ENCODE results near the gene ABHD16B. TPM values are rescaled to one million over a fixed set of nuclear protein-coding genes. Genes with fewer than 3 reads are reported as not detected.

Gene ABHD16B
- total RNA-seq, 1 experiment from 2014 or later = 0.24 TPM

DNA sequence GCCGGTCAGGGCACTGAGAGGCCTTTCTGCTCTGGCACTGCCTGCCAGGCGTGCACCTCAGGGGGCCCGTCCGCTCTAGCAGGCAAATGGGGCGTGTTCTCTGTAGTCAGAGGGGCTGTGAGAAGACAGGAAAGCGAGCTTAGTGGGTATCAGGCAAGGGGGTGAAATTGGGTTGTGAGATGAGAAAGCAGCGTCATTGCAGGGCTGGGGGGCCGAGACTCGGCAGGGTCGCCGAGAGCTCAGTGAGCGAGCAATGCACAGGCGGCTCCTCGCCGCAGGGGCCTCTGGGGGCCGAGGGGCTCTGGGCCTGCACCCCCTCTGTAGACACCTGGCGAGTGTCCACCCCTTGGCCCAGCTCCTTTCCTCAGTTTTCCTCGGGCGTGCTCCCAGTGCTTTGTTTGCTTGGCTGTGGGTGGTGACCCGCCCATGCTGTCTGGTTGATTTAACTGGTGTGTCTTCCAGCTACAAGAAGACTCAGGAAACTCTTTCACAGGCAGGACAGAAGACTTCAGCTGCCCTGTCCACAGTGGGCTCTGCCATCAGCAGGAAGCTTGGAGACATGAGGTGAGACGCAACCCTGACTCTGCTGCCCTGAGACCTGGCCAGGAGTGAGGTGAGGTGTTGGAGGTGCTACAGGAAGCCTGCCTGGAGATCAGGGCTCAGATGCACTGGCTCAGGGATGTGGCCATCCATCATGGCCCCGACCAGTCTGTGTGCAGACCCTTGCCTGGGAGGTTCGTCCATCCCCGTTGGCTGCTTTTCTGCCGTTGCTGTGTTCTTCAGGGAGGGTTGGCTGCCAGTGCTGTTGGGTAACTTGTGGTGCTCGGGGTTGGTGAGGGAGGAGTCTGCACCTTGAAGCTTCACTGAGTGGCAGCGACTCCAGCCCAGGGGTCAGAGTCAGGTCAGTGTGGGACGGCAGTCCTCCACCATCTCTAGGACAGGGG lies 21.2 kb downstream of the ABHD16B start:
- Mint-ChIP-seq H3K36me3 (ENCODE audit: insufficient read depth, unreplicated experiment) (peaks cover 85% of the 10 kb centered on the region), H3K4me1 (ENCODE audit: low read depth, unreplicated experiment) (no peaks in the 10 kb centered on the region), H3K27ac (ENCODE audit: unreplicated experiment) (no peak overlapping the region), H3K9me3 (ENCODE audit: low read depth, unreplicated experiment) (no peaks in the 10 kb centered on the region), H3K4me3 (ENCODE audit: low read depth, unreplicated experiment) (no peak overlapping the region), H3K27me3 (ENCODE audit: unreplicated experiment) (no peaks in the 10 kb centered on the region)
- intact Hi-C loops (cut with micrococcal nuclease; ENCODE audit: unreplicated experiment) = no loop called here
- DNase-seq = no peak
- no TSS peak for BruUV-seq (replicated peaks)
- TF ChIP-seq, protein P1, sequence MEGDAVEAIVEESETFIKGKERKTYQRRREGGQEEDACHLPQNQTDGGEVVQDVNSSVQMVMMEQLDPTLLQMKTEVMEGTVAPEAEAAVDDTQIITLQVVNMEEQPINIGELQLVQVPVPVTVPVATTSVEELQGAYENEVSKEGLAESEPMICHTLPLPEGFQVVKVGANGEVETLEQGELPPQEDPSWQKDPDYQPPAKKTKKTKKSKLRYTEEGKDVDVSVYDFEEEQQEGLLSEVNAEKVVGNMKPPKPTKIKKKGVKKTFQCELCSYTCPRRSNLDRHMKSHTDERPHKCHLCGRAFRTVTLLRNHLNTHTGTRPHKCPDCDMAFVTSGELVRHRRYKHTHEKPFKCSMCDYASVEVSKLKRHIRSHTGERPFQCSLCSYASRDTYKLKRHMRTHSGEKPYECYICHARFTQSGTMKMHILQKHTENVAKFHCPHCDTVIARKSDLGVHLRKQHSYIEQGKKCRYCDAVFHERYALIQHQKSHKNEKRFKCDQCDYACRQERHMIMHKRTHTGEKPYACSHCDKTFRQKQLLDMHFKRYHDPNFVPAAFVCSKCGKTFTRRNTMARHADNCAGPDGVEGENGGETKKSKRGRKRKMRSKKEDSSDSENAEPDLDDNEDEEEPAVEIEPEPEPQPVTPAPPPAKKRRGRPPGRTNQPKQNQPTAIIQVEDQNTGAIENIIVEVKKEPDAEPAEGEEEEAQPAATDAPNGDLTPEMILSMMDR (IDR thresholded peaks at IDR 0.05; ENCODE audit: unreplicated experiment) = no peak
- CTCF ChIA-PET = interaction anchor here (0.6 kb wide), 1 partner anchor 264 kb away, joined by 3 read pairs; no protein-coding TSS in a partner anchor

DNA sequence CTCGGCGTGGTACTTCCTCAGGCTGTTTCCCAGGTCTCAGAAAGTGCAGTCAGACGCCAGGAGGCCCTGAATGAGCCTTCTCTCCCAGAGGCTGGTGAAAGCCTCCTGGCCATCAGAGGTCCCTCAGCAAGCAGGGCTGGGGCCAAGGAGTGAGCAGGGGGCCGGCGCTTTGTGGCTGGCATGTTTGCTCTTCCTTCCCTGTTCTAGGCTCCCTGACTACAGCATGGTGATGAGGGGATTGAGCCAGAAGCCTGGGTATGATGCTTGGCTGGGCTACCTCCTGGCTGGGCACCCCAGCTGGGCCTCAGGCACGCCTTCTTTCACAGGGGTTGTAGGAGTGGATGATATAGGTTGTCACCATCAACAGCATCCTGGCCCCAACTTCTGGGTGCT lies 21.9 kb downstream of the ABHD16B start:
- H3K36me3 Mint-ChIP-seq (ENCODE audit: insufficient read depth, unreplicated experiment) = peaks cover 85% of the 10 kb centered on the region
- H3K27me3 Mint-ChIP-seq (ENCODE audit: unreplicated experiment) = no peaks in the 10 kb centered on the region
- H3K9me3 Mint-ChIP-seq (ENCODE audit: low read depth, unreplicated experiment) = no peaks in the 10 kb centered on the region
- no peaks in the 10 kb centered on the region for H3K4me1 Mint-ChIP-seq (ENCODE audit: low read depth, unreplicated experiment)
- TF ChIP-seq, protein P1 (IDR thresholded peaks at IDR 0.05; ENCODE audit: unreplicated experiment) = no peak
- CTCF ChIA-PET = interaction anchor here (0.6 kb wide), 1 partner anchor 264 kb away, joined by 3 read pairs; no protein-coding TSS in a partner anchor
- no peak for DNase-seq
- H3K27ac Mint-ChIP-seq (ENCODE audit: unreplicated experiment) = no peak overlapping the region
- no peak overlapping the region for H3K4me3 Mint-ChIP-seq (ENCODE audit: low read depth, unreplicated experiment)
- intact Hi-C loops (cut with micrococcal nuclease; ENCODE audit: unreplicated experiment) = no loop called here
- BruUV-seq (replicated peaks) = no TSS peak

DNA sequence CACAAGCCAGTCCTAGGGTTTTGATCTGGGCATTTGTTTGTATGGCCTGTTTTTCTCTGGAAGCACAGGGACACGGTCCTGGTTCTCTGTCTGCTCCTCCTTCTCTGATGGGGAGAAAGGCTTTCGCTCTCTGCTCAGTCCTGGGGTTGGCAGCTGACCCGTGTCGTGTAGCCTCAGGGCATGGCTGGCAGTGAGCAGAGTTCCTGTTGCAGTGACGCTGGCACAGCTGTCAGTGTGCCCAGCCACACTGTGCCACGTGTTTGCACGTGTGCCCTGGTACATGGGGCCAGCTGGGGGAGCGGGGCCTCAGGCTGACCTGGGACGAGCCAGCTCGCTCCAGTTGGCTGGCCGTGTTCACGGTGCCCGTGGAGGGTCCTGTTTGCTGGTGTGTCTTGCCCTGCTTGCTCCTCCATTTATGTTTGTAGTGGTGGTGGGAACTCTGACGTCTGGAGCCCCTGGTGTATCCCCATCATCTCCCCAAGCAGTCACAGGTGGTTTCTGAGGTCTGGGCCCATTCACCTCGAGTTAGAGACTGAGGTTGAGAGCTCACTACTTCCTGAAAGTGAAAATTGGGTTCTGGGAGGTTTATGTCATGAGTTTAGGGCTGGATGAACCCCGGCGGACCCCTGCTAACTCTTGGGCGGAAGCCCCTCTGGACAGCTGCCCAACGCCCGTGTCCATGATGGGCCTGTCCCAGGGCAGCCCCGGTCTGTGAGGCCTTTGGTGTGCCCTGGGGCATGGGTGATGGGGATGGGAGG lies 23.4 kb downstream of the ABHD16B start:
- CTCF ChIA-PET = no interaction called here
- Mint-ChIP-seq H3K36me3 (ENCODE audit: insufficient read depth, unreplicated experiment) (peaks cover 87% of the 10 kb centered on the region), H3K27ac (ENCODE audit: unreplicated experiment) (peak overlapping the region; percentile 17), H3K4me1 (ENCODE audit: low read depth, unreplicated experiment) (peaks cover 9% of the 10 kb centered on the region), H3K27me3 (ENCODE audit: unreplicated experiment) (no peaks in the 10 kb centered on the region), H3K4me3 (ENCODE audit: low read depth, unreplicated experiment) (no peak overlapping the region), H3K9me3 (ENCODE audit: low read depth, unreplicated experiment) (no peaks in the 10 kb centered on the region)
- no peak for DNase-seq
- TF ChIP-seq, protein P1 (IDR thresholded peaks at IDR 0.05; ENCODE audit: unreplicated experiment) = no peak
- intact Hi-C loops (cut with micrococcal nuclease; ENCODE audit: unreplicated experiment) = no loop called here
- no TSS peak for BruUV-seq (replicated peaks)

DNA sequence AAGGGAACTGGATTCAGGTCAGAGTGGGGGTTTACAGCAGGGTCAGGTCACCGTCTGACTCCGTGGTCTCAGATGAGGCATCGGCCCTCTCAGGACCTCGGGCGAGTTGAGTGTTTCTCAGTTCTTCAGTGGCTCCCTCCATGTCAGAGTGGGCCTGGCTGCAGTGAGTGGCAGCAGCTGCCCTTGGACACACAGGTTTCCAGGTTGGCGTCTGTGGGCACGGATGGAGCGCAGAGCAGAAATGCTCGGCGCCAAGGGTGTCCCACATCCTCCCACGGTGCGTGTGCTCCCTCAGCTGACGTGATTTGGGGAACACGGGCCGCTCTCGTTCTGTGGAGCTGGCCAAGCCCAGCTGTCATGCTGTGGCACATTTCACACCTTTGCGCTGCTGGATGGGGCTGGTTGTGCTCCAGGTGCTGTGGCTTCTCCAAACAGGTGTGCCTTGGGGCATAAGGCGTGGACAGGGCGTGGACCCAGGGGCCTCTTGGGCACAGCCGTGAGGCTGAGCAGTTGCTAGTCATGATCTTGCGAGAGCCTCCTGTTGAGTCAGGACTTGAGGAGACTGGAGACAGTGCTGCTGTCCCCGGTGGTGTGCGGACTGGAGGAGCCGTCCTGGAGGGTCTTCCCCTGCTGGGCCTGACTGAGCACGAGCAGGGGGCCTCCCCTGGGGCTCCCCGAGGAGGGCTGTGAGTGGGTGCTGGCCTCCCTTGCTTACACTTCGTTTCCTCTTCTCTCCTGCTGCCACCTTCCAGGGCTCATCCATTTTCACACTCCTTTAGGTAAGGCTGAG lies 24.2 kb downstream of the ABHD16B start:
- Mint-ChIP-seq H3K4me3 (ENCODE audit: low read depth, unreplicated experiment) (no peak overlapping the region), H3K27ac (ENCODE audit: unreplicated experiment) (peak overlapping the region; percentile 17), H3K9me3 (ENCODE audit: low read depth, unreplicated experiment) (no peaks in the 10 kb centered on the region), H3K4me1 (ENCODE audit: low read depth, unreplicated experiment) (peaks cover 16% of the 10 kb centered on the region), H3K27me3 (ENCODE audit: unreplicated experiment) (no peaks in the 10 kb centered on the region), H3K36me3 (ENCODE audit: insufficient read depth, unreplicated experiment) (peaks cover 91% of the 10 kb centered on the region)
- CTCF ChIA-PET = no interaction called here
- TF ChIP-seq, protein P1 (IDR thresholded peaks at IDR 0.05; ENCODE audit: unreplicated experiment) = no peak
- DNase-seq = no peak
- intact Hi-C loops (cut with micrococcal nuclease; ENCODE audit: unreplicated experiment) = no loop called here
- BruUV-seq (replicated peaks) = no TSS peak

Data from Calu3 (cell line).